ENCODE measurements around the gene SLC8A2. TPM values are rescaled to one million over a fixed set of nuclear protein-coding genes. Genes with fewer than 3 reads are reported as not detected.

SLC8A2 gene
- total and polyA plus RNA-seq, 11 donors = 0.08 to 0.67 (median 0.29) TPM; not detected in 4

GRCh38 chr19:47470447-47471195 is 1.1 kb downstream of the SLC8A2 start:
- peaks cover 0 to 45% (median 29%) of the 10 kb centered on the region in 9 donors for H3K27me3 ChIP-seq

GRCh38 chr19:47469719-47470118 is 2.0 kb downstream of the SLC8A2 start:
- Histone ChIP-seq H3K9me3 (no peaks in the 10 kb centered on the region), H3K36me3 (no peaks in the 10 kb centered on the region), H3K4me1 (peaks cover 0 to 14% (median 0%) of the 10 kb centered on the region in 12 donors), H3K4me3 (no peak overlapping the region), H3K27me3 (peaks cover 0 to 52% (median 29%) of the 10 kb centered on the region in 9 donors), H3K27ac (peak overlapping the region in 1 of 12 donors; percentile 79)
- 18 to 23% (median 20%) methylated on average over 9 to 12 of the region's 12 CpGs for WGBS, 4 donors
- DNase-seq (peak in 1 of 5 donors; percentile 28), ATAC-seq (no peak)
- TF ChIP-seq, protein P1, sequence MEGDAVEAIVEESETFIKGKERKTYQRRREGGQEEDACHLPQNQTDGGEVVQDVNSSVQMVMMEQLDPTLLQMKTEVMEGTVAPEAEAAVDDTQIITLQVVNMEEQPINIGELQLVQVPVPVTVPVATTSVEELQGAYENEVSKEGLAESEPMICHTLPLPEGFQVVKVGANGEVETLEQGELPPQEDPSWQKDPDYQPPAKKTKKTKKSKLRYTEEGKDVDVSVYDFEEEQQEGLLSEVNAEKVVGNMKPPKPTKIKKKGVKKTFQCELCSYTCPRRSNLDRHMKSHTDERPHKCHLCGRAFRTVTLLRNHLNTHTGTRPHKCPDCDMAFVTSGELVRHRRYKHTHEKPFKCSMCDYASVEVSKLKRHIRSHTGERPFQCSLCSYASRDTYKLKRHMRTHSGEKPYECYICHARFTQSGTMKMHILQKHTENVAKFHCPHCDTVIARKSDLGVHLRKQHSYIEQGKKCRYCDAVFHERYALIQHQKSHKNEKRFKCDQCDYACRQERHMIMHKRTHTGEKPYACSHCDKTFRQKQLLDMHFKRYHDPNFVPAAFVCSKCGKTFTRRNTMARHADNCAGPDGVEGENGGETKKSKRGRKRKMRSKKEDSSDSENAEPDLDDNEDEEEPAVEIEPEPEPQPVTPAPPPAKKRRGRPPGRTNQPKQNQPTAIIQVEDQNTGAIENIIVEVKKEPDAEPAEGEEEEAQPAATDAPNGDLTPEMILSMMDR (IDR thresholded peaks at IDR 0.05) = no peak
- no peak for TF ChIP-seq POLR2A (IDR thresholded peaks at IDR 0.05)
- intact Hi-C loops (cut with DNase I) = no loop called here

More at GRCh38 chr19:47470447-47471195, 1.1 kb downstream of the SLC8A2 start:
- Histone ChIP-seq H3K9me3 (no peaks in the 10 kb centered on the region), H3K27ac (peak overlapping the region in 1 of 12 donors; percentile 79), H3K36me3 (no peaks in the 10 kb centered on the region), H3K4me3 (no peak overlapping the region), H3K4me1 (peaks cover 0 to 14% (median 0%) of the 10 kb centered on the region in 12 donors)
- intact Hi-C loops (cut with DNase I) = no loop called here
- TF ChIP-seq, protein P1 (IDR thresholded peaks at IDR 0.05) = no peak
- no peak for TF ChIP-seq POLR2A (IDR thresholded peaks at IDR 0.05)
- DNase-seq (peak in 1 of 5 donors; percentile 39), ATAC-seq (no peak)
- 26 to 29% (median 27%) methylated on average over 13 of the region's 13 CpGs for WGBS, 4 donors

DNA sequence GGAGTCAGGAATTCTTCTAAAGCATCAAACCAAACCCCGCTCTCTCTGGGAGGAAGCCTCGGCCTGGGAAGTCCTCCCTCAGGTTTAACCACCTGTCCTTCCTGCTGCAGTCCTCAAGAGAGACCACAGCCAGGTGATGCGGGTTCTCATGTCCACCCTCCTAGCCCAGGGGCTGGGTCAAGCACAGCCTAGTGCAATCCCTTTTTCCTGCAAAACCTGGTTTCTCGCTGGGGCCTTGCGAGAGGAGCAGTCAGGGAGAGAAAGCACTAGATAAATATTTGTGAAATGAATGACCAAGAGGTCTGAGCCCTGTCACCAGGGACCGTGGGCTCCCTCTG is 2.4 kb downstream of the SLC8A2 start:
- H3K9me3 ChIP-seq = no peaks in the 10 kb centered on the region
- intact Hi-C loops (cut with DNase I) = no loop called here
- ATAC-seq (no peak), DNase-seq (peak in 1 of 5 donors; percentile 7)
- H3K36me3 ChIP-seq = no peaks in the 10 kb centered on the region
- H3K4me1 ChIP-seq = peaks cover 0 to 14% (median 0%) of the 10 kb centered on the region in 12 donors
- no peak for TF ChIP-seq POLR2A (IDR thresholded peaks at IDR 0.05)
- TF ChIP-seq, protein P1 (IDR thresholded peaks at IDR 0.05) = no peak
- WGBS, 4 donors = 17 to 34% (median 28%) methylated on average over 3 to 6 of the region's 6 CpGs
- H3K27me3 ChIP-seq = peaks cover 0 to 51% (median 29%) of the 10 kb centered on the region in 9 donors
- H3K4me3 ChIP-seq = no peak overlapping the region
- H3K27ac ChIP-seq = peak overlapping the region in 1 of 12 donors; percentile 79

DNA sequence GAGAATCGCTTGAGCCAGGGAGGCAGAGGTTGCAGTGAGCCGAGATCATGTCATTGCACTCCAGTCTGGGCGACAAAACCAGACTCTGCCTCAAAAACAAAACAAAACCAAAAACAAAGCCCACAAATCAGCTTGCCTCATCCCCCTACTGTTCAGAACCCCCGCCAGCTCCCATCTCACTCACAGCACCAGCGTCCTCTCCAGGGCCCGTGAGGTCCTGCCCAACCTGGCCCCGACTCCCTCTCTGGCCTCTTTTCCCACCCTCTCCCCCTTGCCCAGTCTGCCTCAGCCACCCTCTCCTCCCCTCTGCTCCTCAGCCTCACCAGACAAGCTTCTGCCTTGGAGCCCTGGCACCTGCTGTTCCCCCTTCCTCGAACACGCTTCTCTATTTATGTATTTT is 3.8 kb downstream of the SLC8A2 start:
- peak in 1 of 5 donors; percentile 7 for DNase-seq
- TF ChIP-seq, protein P1 (IDR thresholded peaks at IDR 0.05) = no peak
- no peak for TF ChIP-seq POLR2A (IDR thresholded peaks at IDR 0.05)
- 38 to 55% (median 40%) methylated on average over 9 of the region's 9 CpGs for WGBS, 4 donors
- Histone ChIP-seq H3K9me3 (no peaks in the 10 kb centered on the region), H3K27ac (peak overlapping the region in 1 of 12 donors; percentile 29), H3K36me3 (no peaks in the 10 kb centered on the region), H3K4me1 (peaks cover 0 to 14% (median 0%) of the 10 kb centered on the region in 12 donors), H3K27me3 (peaks cover 0 to 44% (median 21%) of the 10 kb centered on the region in 9 donors), H3K4me3 (no peak overlapping the region)
- intact Hi-C loops (cut with DNase I) = no loop called here
- ATAC-seq = no peak
